Measurements from ENCODE around the gene KCTD3. TPM values are rescaled to one million over a fixed set of nuclear protein-coding genes. Genes with fewer than 3 reads are reported as not detected.

The KCTD3 gene
- total and polyA plus RNA-seq, 2 experiments from 2014 or later = 36.7 to 61.2 TPM

DNA sequence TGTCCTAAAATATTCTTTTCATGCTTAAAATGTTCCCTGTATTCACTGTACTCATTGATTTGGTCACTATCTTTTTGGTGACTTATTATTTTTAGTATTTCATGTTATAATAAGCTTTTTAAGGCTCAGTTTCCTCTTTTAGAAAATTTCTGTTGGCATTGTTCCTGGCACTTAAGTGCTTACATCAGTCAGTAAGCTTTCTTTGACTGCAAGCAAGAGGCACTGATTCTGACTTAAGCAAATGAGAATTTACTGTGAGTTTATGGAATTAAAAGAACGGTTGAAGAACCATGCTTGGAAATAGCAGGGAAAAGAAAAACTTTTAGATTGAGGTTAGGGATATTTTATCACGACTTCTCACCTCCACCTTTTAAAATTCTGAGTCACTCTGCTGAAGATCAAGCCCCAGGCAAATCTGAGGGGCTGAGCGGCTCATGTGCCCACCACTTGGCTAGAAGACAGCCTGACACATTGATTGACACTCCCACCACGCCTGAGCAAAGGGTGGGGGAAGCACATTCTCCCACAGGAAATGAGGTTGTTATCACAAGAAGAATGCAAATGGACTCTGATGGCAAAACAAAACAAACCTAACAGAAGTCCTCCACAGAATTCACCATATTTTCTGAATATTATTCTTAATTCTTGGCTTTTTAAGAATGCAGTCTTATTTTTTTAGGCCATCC is 102.8 kb downstream of the KCTD3 start:
- Histone ChIP-seq H3K36me3 (replicated peaks; ENCODE audit: insufficient read depth, low read depth) (no peaks in the 10 kb centered on the region), H3K9me2 (replicated peaks; ENCODE audit: insufficient read depth) (no peaks in the 10 kb centered on the region), H3K4me1 (ENCODE audit: insufficient read depth) (no peaks in the 10 kb centered on the region), H3K4me2 (no peak overlapping the region), H3K27me3 (no peaks in the 10 kb centered on the region), H2AFZ (no peak overlapping the region), H3K27ac (no peak overlapping the region), H3K4me3 (no peak overlapping the region), H3K79me2 (no peaks in the 10 kb centered on the region), H3K9me3 (ENCODE audit: low read depth) (no peaks in the 10 kb centered on the region), H4K20me1 (ENCODE audit: insufficient read depth, poor library complexity, severe bottlenecking) (no peaks in the 10 kb centered on the region)
- 38% methylated on average over 4 of the region's 4 CpGs for WGBS (ENCODE audit: low lambda C conversion rate, missing lambda C conversion rate)
- TF ChIP-seq EZH2 (IDR thresholded peaks at IDR 0.05; ENCODE audit: borderline replicate concordance) (no peak), EZH2phosphoT487 (IDR thresholded peaks at IDR 0.05; ENCODE audit: low read depth, severe bottlenecking, unreplicated experiment) (no peak)
- TF ChIP-seq, protein P1, sequence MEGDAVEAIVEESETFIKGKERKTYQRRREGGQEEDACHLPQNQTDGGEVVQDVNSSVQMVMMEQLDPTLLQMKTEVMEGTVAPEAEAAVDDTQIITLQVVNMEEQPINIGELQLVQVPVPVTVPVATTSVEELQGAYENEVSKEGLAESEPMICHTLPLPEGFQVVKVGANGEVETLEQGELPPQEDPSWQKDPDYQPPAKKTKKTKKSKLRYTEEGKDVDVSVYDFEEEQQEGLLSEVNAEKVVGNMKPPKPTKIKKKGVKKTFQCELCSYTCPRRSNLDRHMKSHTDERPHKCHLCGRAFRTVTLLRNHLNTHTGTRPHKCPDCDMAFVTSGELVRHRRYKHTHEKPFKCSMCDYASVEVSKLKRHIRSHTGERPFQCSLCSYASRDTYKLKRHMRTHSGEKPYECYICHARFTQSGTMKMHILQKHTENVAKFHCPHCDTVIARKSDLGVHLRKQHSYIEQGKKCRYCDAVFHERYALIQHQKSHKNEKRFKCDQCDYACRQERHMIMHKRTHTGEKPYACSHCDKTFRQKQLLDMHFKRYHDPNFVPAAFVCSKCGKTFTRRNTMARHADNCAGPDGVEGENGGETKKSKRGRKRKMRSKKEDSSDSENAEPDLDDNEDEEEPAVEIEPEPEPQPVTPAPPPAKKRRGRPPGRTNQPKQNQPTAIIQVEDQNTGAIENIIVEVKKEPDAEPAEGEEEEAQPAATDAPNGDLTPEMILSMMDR (IDR thresholded peaks at IDR 0.05; ENCODE audit: poor library complexity) = no peak
- DNase-seq (ENCODE audit: low spot score) = no peak

Small RNA genes lying within 50 kb of the gene (small RNA-seq; reads per million reads assigned to genes)
- 1.1 reads per million, percentile 73 among the genes with 10 or more reads in this experiment for gene RF00108
